ENCODE measurements around the gene S100A3.

Gene S100A3

DNA sequence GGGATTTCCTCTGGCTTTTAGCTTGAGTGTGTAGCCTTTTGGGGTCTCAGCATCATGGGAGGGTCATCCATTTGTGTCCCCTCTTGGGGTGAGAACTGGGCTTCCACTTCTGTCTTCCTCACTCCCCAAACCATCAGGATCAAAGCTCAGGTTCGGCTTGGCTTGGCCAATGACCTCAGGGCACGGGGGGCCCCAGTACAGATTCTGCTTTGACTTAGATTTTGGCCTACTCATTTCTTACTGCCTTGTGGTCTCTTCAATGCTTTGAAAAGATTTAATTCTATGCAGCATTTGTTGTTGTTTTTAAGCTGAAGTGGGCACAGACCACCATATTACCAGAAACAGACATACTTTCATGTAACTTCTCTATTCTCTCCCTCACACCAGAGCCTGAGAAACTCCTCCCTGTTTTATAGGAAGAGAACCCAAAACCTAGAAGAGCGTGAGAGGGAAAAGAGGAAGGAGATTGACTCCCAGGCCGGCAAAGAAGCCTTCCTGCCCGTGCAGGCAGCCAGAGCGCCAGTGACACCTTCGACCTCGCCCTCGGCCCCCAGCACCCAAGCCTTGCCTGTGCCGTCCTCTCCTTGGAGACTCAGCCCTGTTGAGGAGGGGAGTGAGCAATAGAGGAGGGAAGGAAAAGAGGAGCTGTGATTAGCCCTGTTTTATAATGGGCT, 1.9 kb upstream of the S100A3 start:
- no peak overlapping the region for H3K9ac ChIP-seq (ENCODE audit: low read length)
- TF ChIP-seq, protein P1, sequence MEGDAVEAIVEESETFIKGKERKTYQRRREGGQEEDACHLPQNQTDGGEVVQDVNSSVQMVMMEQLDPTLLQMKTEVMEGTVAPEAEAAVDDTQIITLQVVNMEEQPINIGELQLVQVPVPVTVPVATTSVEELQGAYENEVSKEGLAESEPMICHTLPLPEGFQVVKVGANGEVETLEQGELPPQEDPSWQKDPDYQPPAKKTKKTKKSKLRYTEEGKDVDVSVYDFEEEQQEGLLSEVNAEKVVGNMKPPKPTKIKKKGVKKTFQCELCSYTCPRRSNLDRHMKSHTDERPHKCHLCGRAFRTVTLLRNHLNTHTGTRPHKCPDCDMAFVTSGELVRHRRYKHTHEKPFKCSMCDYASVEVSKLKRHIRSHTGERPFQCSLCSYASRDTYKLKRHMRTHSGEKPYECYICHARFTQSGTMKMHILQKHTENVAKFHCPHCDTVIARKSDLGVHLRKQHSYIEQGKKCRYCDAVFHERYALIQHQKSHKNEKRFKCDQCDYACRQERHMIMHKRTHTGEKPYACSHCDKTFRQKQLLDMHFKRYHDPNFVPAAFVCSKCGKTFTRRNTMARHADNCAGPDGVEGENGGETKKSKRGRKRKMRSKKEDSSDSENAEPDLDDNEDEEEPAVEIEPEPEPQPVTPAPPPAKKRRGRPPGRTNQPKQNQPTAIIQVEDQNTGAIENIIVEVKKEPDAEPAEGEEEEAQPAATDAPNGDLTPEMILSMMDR (IDR thresholded peaks at IDR 0.05; ENCODE audit: low read length) = no peak
- TF ChIP-seq EZH2 (IDR thresholded peaks at IDR 0.05; ENCODE audit: borderline replicate concordance, low read length) = no peak
- H3K79me2 ChIP-seq (ENCODE audit: insufficient read depth, low read length) = no peaks in the 10 kb centered on the region
- no peak overlapping the region for H3K4me3 ChIP-seq (ENCODE audit: low read depth, low read length, poor library complexity, severe bottlenecking)
- peaks cover 11% of the 10 kb centered on the region; the same call in 1 of the 2 replicates for H3K27me3 ChIP-seq (ENCODE audit: insufficient read depth, low read length)
- no peak overlapping the region for H3K4me2 ChIP-seq (ENCODE audit: low read length)
- no peaks in the 10 kb centered on the region for H4K20me1 ChIP-seq (ENCODE audit: insufficient read depth, low read length)
- H3F3A ChIP-seq (ENCODE audit: insufficient read depth, low read length) = no peaks in the 10 kb centered on the region
- no peak overlapping the region for H2AFZ ChIP-seq (ENCODE audit: low read length)
- no peaks in the 10 kb centered on the region for H3K9me3 ChIP-seq (ENCODE audit: low read length)
- no peaks in the 10 kb centered on the region for H3K36me3 ChIP-seq (ENCODE audit: insufficient read depth, low read length)
- no peak overlapping the region for H3K27ac ChIP-seq (ENCODE audit: low read depth, low read length, poor library complexity, severe bottlenecking)
- peaks cover 3% of the 10 kb centered on the region for H3K4me1 ChIP-seq (ENCODE audit: insufficient read depth, low read length, severe bottlenecking)
- H3K9me2 ChIP-seq (ENCODE audit: low read depth, low read length) = no peaks in the 10 kb centered on the region

DNA sequence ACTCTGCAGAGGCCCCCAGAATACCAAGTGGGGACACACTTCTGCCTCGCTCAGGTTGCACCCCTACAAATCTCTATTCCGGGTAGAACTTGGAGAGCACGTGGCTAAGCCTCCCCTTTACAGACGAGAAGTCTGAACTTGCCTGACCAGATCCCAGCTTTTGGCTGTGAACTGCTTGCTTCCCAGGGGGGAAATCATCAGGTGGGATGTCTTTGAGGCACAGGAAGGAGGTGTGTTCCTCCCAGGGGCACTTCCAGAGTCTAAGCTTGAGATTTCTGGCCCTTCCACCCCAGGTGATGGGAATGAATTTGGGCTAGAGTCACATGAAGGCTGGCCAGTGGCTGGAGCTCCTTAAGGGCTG, 1.3 kb upstream of the S100A3 start:
- Histone ChIP-seq H3K4me2 (ENCODE audit: low read length) (no peak overlapping the region), H3K9me2 (ENCODE audit: low read depth, low read length) (no peaks in the 10 kb centered on the region), H2AFZ (ENCODE audit: low read length) (no peak overlapping the region), H4K20me1 (ENCODE audit: insufficient read depth, low read length) (no peaks in the 10 kb centered on the region), H3K79me2 (ENCODE audit: insufficient read depth, low read length) (no peaks in the 10 kb centered on the region), H3K4me3 (ENCODE audit: low read depth, low read length, poor library complexity, severe bottlenecking) (no peak overlapping the region), H3K27ac (ENCODE audit: low read depth, low read length, poor library complexity, severe bottlenecking) (no peak overlapping the region), H3K27me3 (ENCODE audit: insufficient read depth, low read length) (peaks cover 11% of the 10 kb centered on the region; the same call in 1 of the 2 replicates), H3F3A (ENCODE audit: insufficient read depth, low read length) (no peaks in the 10 kb centered on the region), H3K9me3 (ENCODE audit: low read length) (no peaks in the 10 kb centered on the region), H3K9ac (ENCODE audit: low read length) (no peak overlapping the region), H3K4me1 (ENCODE audit: insufficient read depth, low read length, severe bottlenecking) (peaks cover 8% of the 10 kb centered on the region), H3K36me3 (ENCODE audit: insufficient read depth, low read length) (no peaks in the 10 kb centered on the region)
- TF ChIP-seq EZH2 (IDR thresholded peaks at IDR 0.05; ENCODE audit: borderline replicate concordance, low read length) = no peak
- TF ChIP-seq, protein P1 (IDR thresholded peaks at IDR 0.05; ENCODE audit: low read length) = no peak

DNA sequence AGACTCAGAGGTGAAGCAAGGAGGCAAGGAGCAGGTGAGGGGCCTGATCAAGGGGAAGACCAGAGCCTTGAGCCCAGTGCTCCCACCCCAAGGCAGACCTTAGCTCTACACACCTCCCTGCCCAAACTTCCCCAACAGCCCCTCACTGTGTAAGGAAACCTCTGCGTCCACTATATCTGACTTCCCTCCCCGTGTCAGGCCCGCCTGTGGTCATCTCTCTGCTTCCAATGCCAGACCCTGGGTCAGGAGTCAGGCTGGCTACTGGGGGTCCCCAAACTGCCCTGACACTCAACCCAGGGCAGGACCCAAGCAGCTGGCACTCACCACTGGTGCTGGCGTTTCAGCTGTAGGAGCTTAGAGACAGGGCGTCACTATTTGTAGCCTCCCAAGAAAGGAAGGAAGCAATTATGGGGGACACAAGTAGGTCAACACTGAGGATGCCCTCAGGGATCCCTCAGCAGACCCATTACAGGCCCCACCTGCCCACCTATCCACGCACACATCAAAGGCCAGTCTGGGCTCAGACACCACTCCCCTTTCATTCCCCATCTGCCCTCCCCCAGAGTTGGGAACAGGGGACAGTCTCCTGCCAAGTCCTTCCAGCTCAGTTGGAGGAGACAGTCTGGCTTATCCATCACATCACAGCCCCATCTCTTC, 811 bp upstream of the S100A3 start:
- no peaks in the 10 kb centered on the region for H3K9me3 ChIP-seq (ENCODE audit: low read length)
- no peak overlapping the region for H3K4me3 ChIP-seq (ENCODE audit: low read depth, low read length, poor library complexity, severe bottlenecking)
- no peaks in the 10 kb centered on the region for H3K36me3 ChIP-seq (ENCODE audit: insufficient read depth, low read length)
- H4K20me1 ChIP-seq (ENCODE audit: insufficient read depth, low read length) = no peaks in the 10 kb centered on the region
- H3K79me2 ChIP-seq (ENCODE audit: insufficient read depth, low read length) = no peaks in the 10 kb centered on the region
- H3K4me1 ChIP-seq (ENCODE audit: insufficient read depth, low read length, severe bottlenecking) = peaks cover 14% of the 10 kb centered on the region
- H3F3A ChIP-seq (ENCODE audit: insufficient read depth, low read length) = no peaks in the 10 kb centered on the region
- no peak overlapping the region for H3K4me2 ChIP-seq (ENCODE audit: low read length)
- no peak overlapping the region for H2AFZ ChIP-seq (ENCODE audit: low read length)
- no peaks in the 10 kb centered on the region for H3K9me2 ChIP-seq (ENCODE audit: low read depth, low read length)
- H3K9ac ChIP-seq (ENCODE audit: low read length) = no peak overlapping the region
- H3K27me3 ChIP-seq (ENCODE audit: insufficient read depth, low read length) = peaks cover 11% of the 10 kb centered on the region; the same call in 1 of the 2 replicates
- H3K27ac ChIP-seq (ENCODE audit: low read depth, low read length, poor library complexity, severe bottlenecking) = no peak overlapping the region
- TF ChIP-seq EZH2 (IDR thresholded peaks at IDR 0.05; ENCODE audit: borderline replicate concordance, low read length) = no peak
